Uterus (tissue), 2 donors: ENCODE measurements around the gene ASH1L.

Source experiments
- CTCF ChIP-seq, 4 experiments: fragments of 200-600 bp in 2 of 4; fragments of 450-650 bp in 2 of 4; sonication (generic) in 2 of 4; IDR thresholded peaks; one replicate each; pipeline ENCODE4 v1.5.1; 2016 to 2019; ENCODE audit warnings: antibody characterized with exemption in 4 of 4, mild to moderate bottlenecking in 2 of 4, moderate library complexity in 1 of 4
- POLR2A ChIP-seq, 2 donors: fragments of 450-650 bp; IDR thresholded peaks; one replicate each; pipeline ENCODE4 v1.6.1; 2016; ENCODE audit warnings: antibody characterized with exemption in 2 of 2, mild to moderate bottlenecking in 1 of 2, moderate library complexity in 1 of 2

- TF ChIP-seq CTCF (IDR thresholded peaks at IDR 0.05) (no peak), POLR2A (IDR thresholded peaks at IDR 0.05) (no peak)
These were observed 32.7 kb downstream of the ASH1L start for GRCh38 chr1:155529929-155530328.
